B cell (primary cell): ENCODE data around the gene PRDM10. TPM values are rescaled to one million over a fixed set of nuclear protein-coding genes. Genes with fewer than 3 reads are reported as not detected.

Source experiments
- ATAC-seq: fragments of 200-7000 bp; cut with Tn5 transposase; one replicate; pipeline ENCODE4 v1.10.0; 2021; ENCODE audit warnings: low read depth, mild to moderate bottlenecking, moderate number of reproducible peaks, moderate library complexity
- CTCF ChIA-PET: fragments of 350-600 bp; sonication (Branson Sonifier 250); formaldehyde crosslinking; loops from one replicate; lab custom pipeline; 2021; ENCODE audit warnings: antibody characterized with exemption, inconsistent platforms; lab: Charles Lee
- POLR2A ChIA-PET: fragments of 350-600 bp; sonication (Branson Sonifier 250); formaldehyde crosslinking; loops from one replicate; lab custom pipeline; 2021; ENCODE audit warnings: antibody characterized with exemption; lab: Charles Lee
- DNase-seq: peaks from one replicate; pipeline ENCODE4 v3.0.0; 2013
- H2AFZ ChIP-seq: 2 replicates; pipeline ENCODE4 v1.6.1; 2012; ENCODE audit warnings: mild to moderate bottlenecking, low read depth, low read length; ENCODE audit not compliant: insufficient read depth, poor library complexity, severe bottlenecking
- H3K27ac ChIP-seq, 2 donors: 1 replicate in 1 of 2; 2 replicates in 1 of 2; pipeline ENCODE4 v1.5.1; 2012 to 2013; ENCODE audit warnings: low read length in 2 of 2, mild to moderate bottlenecking in 2 of 2, moderate library complexity in 1 of 2
- H3K27me3 ChIP-seq, 4 experiments: fragments of 200-600 bp in 1 of 4; sonication (generic) in 1 of 4; replicated peaks in 1 of 4; 1 replicate in 2 of 4; 2 replicates in 2 of 4; pipeline versions ENCODE4 v1.6.1 to v1.7.0; 2013 to 2016; ENCODE audit warnings: low read length in 3 of 4, mild to moderate bottlenecking in 2 of 4, mixed read lengths in 1 of 4, moderate library complexity in 1 of 4; ENCODE audit not compliant: insufficient read depth in 4 of 4, control insufficient read depth in 3 of 4; ENCODE audit errors: control extremely low read depth in 1 of 4
- H3K36me3 ChIP-seq, 2 experiments: replicated peaks in 1 of 2; 1 replicate in 1 of 2; 2 replicates in 1 of 2; pipeline versions ENCODE4 v1.6.1 to v1.7.1; 2013; ENCODE audit warnings: low read length in 1 of 2; ENCODE audit not compliant: insufficient read depth in 2 of 2, control insufficient read depth in 1 of 2; ENCODE audit errors: control extremely low read depth in 1 of 2, extremely low read depth in 1 of 2
- H3K4me1 ChIP-seq, 2 donors: fragments of 200-600 bp in 1 of 2; sonication (generic) in 1 of 2; 1 replicate in 1 of 2; 2 replicates in 1 of 2; pipeline versions ENCODE4 v1.5.1 to v1.6.1; 2013 to 2017; ENCODE audit warnings: low read length in 2 of 2; ENCODE audit not compliant: control insufficient read depth in 2 of 2, insufficient read depth in 2 of 2
- H3K4me2 ChIP-seq: replicated peaks from 2 replicates; pipeline ENCODE3; 2012; ENCODE audit warnings: mild to moderate bottlenecking, low read depth, low read length; ENCODE audit not compliant: poor library complexity, severe bottlenecking
- H3K4me3 ChIP-seq, 5 experiments: fragments of 200-600 bp in 1 of 5; sonication (generic) in 1 of 5; 1 replicate in 3 of 5; 2 replicates in 2 of 5; pipeline versions ENCODE4 v1.5.1 to v1.7.0; 2011 to 2016; ENCODE audit warnings: low read length in 4 of 5, mild to moderate bottlenecking in 4 of 5, low read depth in 2 of 5, control low read depth in 1 of 5, moderate library complexity in 1 of 5; ENCODE audit not compliant: insufficient read depth in 1 of 5; ENCODE audit errors: control extremely low read depth in 1 of 5, extremely low read depth in 1 of 5
- H3K79me2 ChIP-seq: fragments of 200-600 bp; sonication (generic); one replicate; pipeline ENCODE4 v1.6.0; 2016; ENCODE audit warnings: low read length; ENCODE audit not compliant: control insufficient read depth, insufficient read depth
- H3K9ac ChIP-seq: fragments of 200-600 bp; sonication (generic); 2 replicates; pipeline ENCODE4 v1.6.1; 2017; ENCODE audit warnings: mild to moderate bottlenecking, low read length, moderate library complexity
- H3K9me3 ChIP-seq, 3 donors: one replicate each; pipeline versions ENCODE4 v1.6.1 to v1.7.1; 2013; ENCODE audit warnings: low read length in 2 of 3; ENCODE audit not compliant: control insufficient read depth in 2 of 3, insufficient read depth in 1 of 3; ENCODE audit errors: control extremely low read depth in 1 of 3
- H4K20me1 ChIP-seq: 2 replicates; pipeline ENCODE4 v1.6.0; 2012; ENCODE audit warnings: mild to moderate bottlenecking, low read length; ENCODE audit not compliant: insufficient read depth, control insufficient read depth, poor library complexity, severe bottlenecking
- H3K27ac Mint-ChIP-seq: one replicate; pipeline ENCODE4 v1.8.0; 2021; ENCODE audit warnings: mixed read lengths
- H3K27me3 Mint-ChIP-seq: one replicate; pipeline ENCODE4 v1.8.0; 2021; ENCODE audit warnings: mixed read lengths
- H3K4me1 Mint-ChIP-seq: one replicate; pipeline ENCODE4 v1.8.0; 2021; ENCODE audit warnings: mixed read lengths
- H3K4me3 Mint-ChIP-seq: one replicate; pipeline ENCODE4 v1.8.0; 2021; ENCODE audit warnings: mixed read lengths
- H3K9me3 Mint-ChIP-seq: one replicate; pipeline ENCODE4 v1.8.0; 2022; ENCODE audit warnings: mixed read lengths; ENCODE audit not compliant: insufficient read depth
- CTCF ChIP-seq: fragments of 200-600 bp; IDR thresholded peaks from one replicate; pipeline ENCODE4 v1.8.0; 2022; ENCODE audit warnings: antibody characterized with exemption, mild to moderate bottlenecking
- EZH2 ChIP-seq: IDR thresholded peaks from 2 replicates; pipeline ENCODE4 v1.6.1; 2012; ENCODE audit warnings: borderline replicate concordance, low read depth, mild to moderate bottlenecking, moderate library complexity, low read length; ENCODE audit not compliant: insufficient read depth, poor library complexity, severe bottlenecking
- WGBS: methylation state at CpG from one replicate; pipeline ENCODE4 v1.1.5; 2013; ENCODE audit warnings: missing lambda C conversion rate; ENCODE audit not compliant: insufficient coverage; 5-methylcytosine and 5-hydroxymethylcytosine counted together
- intact Hi-C: fragments of 100-400 bp; cut with micrococcal nuclease; formaldehyde crosslinking; loops from one replicate; pipeline ENCODE4 v1.10.0; 2022
- polyA plus RNA-seq: library from polyadenylated mRNA; depleted of rRNA; stranded (reverse); fragments of >200 nt; gene quantifications from 2 replicates; pipeline ENCODE4 v1.2.3, GENCODE V29; 2012
- total RNA-seq, 2 donors: library from RNA; stranded (reverse); fragments of 120-200 nt in 1 of 2; gene quantifications; 1 replicate in 1 of 2; 2 replicates in 1 of 2; pipeline versions ENCODE4 v1.2.3 to v1.2.4, GENCODE V29; 2013 to 2022

Gene PRDM10
- total and polyA plus RNA-seq, 2 donors (not counting 1 experiment from before 2014, with no cell fraction given) = 4.5 to 17.5 TPM

GRCh38 chr11:129930296-129930695 lies 72.3 kb downstream of the PRDM10 start:
- Histone ChIP-seq H2AFZ (no peak overlapping the region), H3K27me3 (no peaks in the 10 kb centered on the region), H4K20me1 (no peaks in the 10 kb centered on the region), H3K36me3 (peaks cover 0 to 9% of the 10 kb centered on the region in 2 experiments), H3K9me3 (no peaks in the 10 kb centered on the region), H3K79me2 (no peaks in the 10 kb centered on the region), H3K4me3 (no peak overlapping the region), H3K4me1 (no peaks in the 10 kb centered on the region), H3K27ac (no peak overlapping the region), H3K9ac (no peak overlapping the region), H3K4me2 (no peak overlapping the region)
- DNase-seq (no peak), ATAC-seq (no peak)
- TF ChIP-seq EZH2 = no peak
- no peak for TF ChIP-seq CTCF
- 84% methylated on average over 4 of the region's 6 CpGs for WGBS
- ChIA-PET CTCF (interaction anchor here (0.9 to 19.3 kb wide), 4 partner anchors 9 to 282 kb away, joined by 3 to 339 read pairs (median 4); no protein-coding TSS in a partner anchor), POLR2A (no interaction called here)
- Mint-ChIP-seq H3K4me1 (no peaks in the 10 kb centered on the region), H3K27ac (no peak overlapping the region), H3K4me3 (no peak overlapping the region), H3K9me3 (no peaks in the 10 kb centered on the region), H3K27me3 (no peaks in the 10 kb centered on the region)
- intact Hi-C loops = no loop called here

DNA sequence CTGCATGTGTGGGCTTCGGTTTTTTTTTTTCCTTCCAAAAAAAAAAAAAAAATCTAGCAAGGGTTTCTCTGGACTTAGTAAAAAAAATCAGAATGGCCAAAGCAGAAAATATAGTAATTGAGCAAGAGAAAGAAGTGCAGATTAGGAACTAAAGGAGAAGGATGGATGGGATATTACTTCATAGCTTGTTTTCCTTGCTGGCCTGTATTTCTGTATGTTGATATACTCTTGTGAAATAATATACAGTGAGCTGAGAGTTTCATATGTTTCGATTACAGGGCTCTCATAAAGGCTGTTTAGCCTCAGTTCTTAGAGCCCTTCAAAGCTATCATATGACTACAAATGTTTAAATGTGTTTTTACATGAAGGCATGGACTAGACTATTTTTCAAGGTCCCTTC lies 72.9 kb downstream of the PRDM10 start:
- H3K9me3 ChIP-seq = no peaks in the 10 kb centered on the region
- H3K27ac Mint-ChIP-seq = no peak overlapping the region
- H3K9ac ChIP-seq = no peak overlapping the region
- H3K4me3 Mint-ChIP-seq = no peak overlapping the region
- no CpG with 5 or more reads among the region's 2 CpGs for whole genome bisulfite sequencing
- H3K27ac ChIP-seq = no peak overlapping the region
- no peak for TF ChIP-seq EZH2
- TF ChIP-seq CTCF = no peak
- H3K9me3 Mint-ChIP-seq = no peaks in the 10 kb centered on the region
- no peaks in the 10 kb centered on the region for H3K79me2 ChIP-seq
- peaks cover 0 to 10% of the 10 kb centered on the region in 2 experiments for H3K36me3 ChIP-seq
- no peak overlapping the region for H3K4me2 ChIP-seq
- no peaks in the 10 kb centered on the region for H4K20me1 ChIP-seq
- no peak overlapping the region for H3K4me3 ChIP-seq
- no peaks in the 10 kb centered on the region for H3K27me3 ChIP-seq
- DNase-seq (no peak), ATAC-seq (no peak)
- intact Hi-C loops = no loop called here
- no peaks in the 10 kb centered on the region for H3K27me3 Mint-ChIP-seq
- no peaks in the 10 kb centered on the region for H3K4me1 ChIP-seq
- ChIA-PET POLR2A (no interaction called here), CTCF (interaction anchor here (0.8 to 19.3 kb wide), 5 partner anchors 10 to 283 kb away, joined by 3 to 339 read pairs (median 3); no protein-coding TSS in a partner anchor)
- H3K4me1 Mint-ChIP-seq = no peaks in the 10 kb centered on the region
- H2AFZ ChIP-seq = no peak overlapping the region
